ENCODE results near the gene VAPB. TPM values are rescaled to one million over a fixed set of nuclear protein-coding genes. Genes with fewer than 3 reads are reported as not detected.

VAPB gene
- total RNA-seq, 6 experiments from 2014 or later = 48.9 to 57.4 (median 54.5) TPM

- Mint-ChIP-seq H3K9me3 (peaks cover 21% of the 10 kb centered on the region), H3K4me1 (ENCODE audit: low read depth) (peaks cover 5% of the 10 kb centered on the region; the same call in 1 of the 2 replicates), H3K27ac (no peak overlapping the region), H3K27me3 (ENCODE audit: insufficient read depth) (peaks cover 18% of the 10 kb centered on the region), H3K4me3 (no peak overlapping the region), H3K36me3 (ENCODE audit: low read depth) (peaks cover 11% of the 10 kb centered on the region)
- TF ChIP-seq CTCF (IDR thresholded peaks at IDR 0.05) = no peak; the same call in none of the 2 replicates
- DNase-seq = no peak
These were observed 10.3 kb upstream of the VAPB start for GRCh38 chr20:58378704-58379103.

- H3K27ac Mint-ChIP-seq = no peak overlapping the region
- no peak for DNase-seq
- H3K4me3 Mint-ChIP-seq = no peak overlapping the region
- no peaks in the 10 kb centered on the region for H3K4me1 Mint-ChIP-seq (ENCODE audit: low read depth)
- peaks cover 11% of the 10 kb centered on the region for H3K36me3 Mint-ChIP-seq (ENCODE audit: low read depth)
- peaks cover 14% of the 10 kb centered on the region for H3K27me3 Mint-ChIP-seq (ENCODE audit: insufficient read depth)
- TF ChIP-seq CTCF (IDR thresholded peaks at IDR 0.05) = no peak
- peaks cover 21% of the 10 kb centered on the region for H3K9me3 Mint-ChIP-seq
These were observed 7.4 kb upstream of the VAPB start for GRCh38 chr20:58381627-58382026.

GRCh38 chr20:58382096-58382495 is 6.9 kb upstream of the VAPB start:
- TF ChIP-seq CTCF (IDR thresholded peaks at IDR 0.05) = no peak
- peaks cover 11% of the 10 kb centered on the region for H3K36me3 Mint-ChIP-seq (ENCODE audit: low read depth)
- H3K4me1 Mint-ChIP-seq (ENCODE audit: low read depth) = no peaks in the 10 kb centered on the region
- peaks cover 21% of the 10 kb centered on the region for H3K9me3 Mint-ChIP-seq
- H3K4me3 Mint-ChIP-seq = no peak overlapping the region
- no peak for DNase-seq
- peaks cover 11% of the 10 kb centered on the region for H3K27me3 Mint-ChIP-seq (ENCODE audit: insufficient read depth)
- no peak overlapping the region for H3K27ac Mint-ChIP-seq

GRCh38 chr20:58384821-58385220 is 4.2 kb upstream of the VAPB start:
- no peak overlapping the region for H3K4me3 Mint-ChIP-seq
- no peak for DNase-seq
- H3K36me3 Mint-ChIP-seq (ENCODE audit: low read depth) = peaks cover 14% of the 10 kb centered on the region
- H3K9me3 Mint-ChIP-seq = peaks cover 23% of the 10 kb centered on the region
- peaks cover 2% of the 10 kb centered on the region for H3K4me1 Mint-ChIP-seq (ENCODE audit: low read depth)
- no peak for TF ChIP-seq CTCF (IDR thresholded peaks at IDR 0.05)
- no peak overlapping the region for H3K27ac Mint-ChIP-seq
- H3K27me3 Mint-ChIP-seq (ENCODE audit: insufficient read depth) = no peaks in the 10 kb centered on the region; the same call in none of the 2 replicates

GRCh38 chr20:58388028-58388601 is 914 bp upstream of the VAPB start:
- H3K27me3 Mint-ChIP-seq (ENCODE audit: insufficient read depth) = no peaks in the 10 kb centered on the region; the same call in none of the 2 replicates
- H3K4me1 Mint-ChIP-seq (ENCODE audit: low read depth) = peaks cover 35% of the 10 kb centered on the region
- H3K4me3 Mint-ChIP-seq = peak overlapping the region; percentile 95; the same call in 1 of the 2 replicates
- H3K27ac Mint-ChIP-seq = no peak overlapping the region
- peaks cover 9% of the 10 kb centered on the region for H3K9me3 Mint-ChIP-seq
- DNase-seq = no peak
- TF ChIP-seq CTCF (IDR thresholded peaks at IDR 0.05) = no peak
- H3K36me3 Mint-ChIP-seq (ENCODE audit: low read depth) = peaks cover 28% of the 10 kb centered on the region
